ENCODE measurements around the gene ARHGDIG.

DNA sequence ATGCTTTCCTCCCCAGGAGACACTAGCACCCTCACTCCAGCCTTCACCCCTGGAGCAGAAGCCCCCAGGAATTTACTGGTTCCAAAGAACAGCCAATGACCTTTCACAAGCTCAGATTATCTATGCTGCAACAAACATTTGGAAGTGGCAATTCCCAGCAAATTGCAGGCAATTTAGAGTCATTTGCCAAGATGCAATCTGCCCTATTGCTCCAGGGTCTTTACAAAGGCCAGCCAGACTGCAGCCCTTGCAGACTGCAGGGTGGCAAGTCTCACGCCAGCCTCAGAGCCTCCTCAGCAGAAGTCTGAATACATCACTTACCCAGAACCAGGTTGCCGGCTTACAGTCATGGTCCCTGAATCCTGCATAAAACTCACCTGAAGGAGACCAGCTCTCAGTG lies 50.4 kb downstream of the ARHGDIG start:
- TF ChIP-seq SAFB (IDR thresholded peaks at IDR 0.05; ENCODE audit: borderline replicate concordance, low read depth, low read length) (no peak), TEAD4 (IDR thresholded peaks at IDR 0.05; ENCODE audit: low read length) (no peak), TEAD4 (CRISPR knock-in tag; IDR thresholded peaks at IDR 0.05; ENCODE audit: borderline replicate concordance) (no peak), CREB1 (IDR thresholded peaks at IDR 0.05) (no peak), CREB1 (CRISPR knock-in tag; IDR thresholded peaks at IDR 0.05) (no peak)
- TF ChIP-seq, protein P1, sequence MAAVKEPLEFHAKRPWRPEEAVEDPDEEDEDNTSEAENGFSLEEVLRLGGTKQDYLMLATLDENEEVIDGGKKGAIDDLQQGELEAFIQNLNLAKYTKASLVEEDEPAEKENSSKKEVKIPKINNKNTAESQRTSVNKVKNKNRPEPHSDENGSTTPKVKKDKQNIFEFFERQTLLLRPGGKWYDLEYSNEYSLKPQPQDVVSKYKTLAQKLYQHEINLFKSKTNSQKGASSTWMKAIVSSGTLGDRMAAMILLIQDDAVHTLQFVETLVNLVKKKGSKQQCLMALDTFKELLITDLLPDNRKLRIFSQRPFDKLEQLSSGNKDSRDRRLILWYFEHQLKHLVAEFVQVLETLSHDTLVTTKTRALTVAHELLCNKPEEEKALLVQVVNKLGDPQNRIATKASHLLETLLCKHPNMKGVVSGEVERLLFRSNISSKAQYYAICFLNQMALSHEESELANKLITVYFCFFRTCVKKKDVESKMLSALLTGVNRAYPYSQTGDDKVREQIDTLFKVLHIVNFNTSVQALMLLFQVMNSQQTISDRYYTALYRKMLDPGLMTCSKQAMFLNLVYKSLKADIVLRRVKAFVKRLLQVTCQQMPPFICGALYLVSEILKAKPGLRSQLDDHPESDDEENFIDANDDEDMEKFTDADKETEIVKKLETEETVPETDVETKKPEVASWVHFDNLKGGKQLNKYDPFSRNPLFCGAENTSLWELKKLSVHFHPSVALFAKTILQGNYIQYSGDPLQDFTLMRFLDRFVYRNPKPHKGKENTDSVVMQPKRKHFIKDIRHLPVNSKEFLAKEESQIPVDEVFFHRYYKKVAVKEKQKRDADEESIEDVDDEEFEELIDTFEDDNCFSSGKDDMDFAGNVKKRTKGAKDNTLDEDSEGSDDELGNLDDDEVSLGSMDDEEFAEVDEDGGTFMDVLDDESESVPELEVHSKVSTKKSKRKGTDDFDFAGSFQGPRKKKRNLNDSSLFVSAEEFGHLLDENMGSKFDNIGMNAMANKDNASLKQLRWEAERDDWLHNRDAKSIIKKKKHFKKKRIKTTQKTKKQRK (IDR thresholded peaks at IDR 0.05; ENCODE audit: borderline replicate concordance, low read depth, low read length) = no peak
- TF ChIP-seq, protein P2, sequence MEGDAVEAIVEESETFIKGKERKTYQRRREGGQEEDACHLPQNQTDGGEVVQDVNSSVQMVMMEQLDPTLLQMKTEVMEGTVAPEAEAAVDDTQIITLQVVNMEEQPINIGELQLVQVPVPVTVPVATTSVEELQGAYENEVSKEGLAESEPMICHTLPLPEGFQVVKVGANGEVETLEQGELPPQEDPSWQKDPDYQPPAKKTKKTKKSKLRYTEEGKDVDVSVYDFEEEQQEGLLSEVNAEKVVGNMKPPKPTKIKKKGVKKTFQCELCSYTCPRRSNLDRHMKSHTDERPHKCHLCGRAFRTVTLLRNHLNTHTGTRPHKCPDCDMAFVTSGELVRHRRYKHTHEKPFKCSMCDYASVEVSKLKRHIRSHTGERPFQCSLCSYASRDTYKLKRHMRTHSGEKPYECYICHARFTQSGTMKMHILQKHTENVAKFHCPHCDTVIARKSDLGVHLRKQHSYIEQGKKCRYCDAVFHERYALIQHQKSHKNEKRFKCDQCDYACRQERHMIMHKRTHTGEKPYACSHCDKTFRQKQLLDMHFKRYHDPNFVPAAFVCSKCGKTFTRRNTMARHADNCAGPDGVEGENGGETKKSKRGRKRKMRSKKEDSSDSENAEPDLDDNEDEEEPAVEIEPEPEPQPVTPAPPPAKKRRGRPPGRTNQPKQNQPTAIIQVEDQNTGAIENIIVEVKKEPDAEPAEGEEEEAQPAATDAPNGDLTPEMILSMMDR (IDR thresholded peaks at IDR 0.05 in 2 of 3, conservative IDR thresholded peaks at IDR 0.05 in 1 of 3; ENCODE audit: insufficient read depth in 2 of 3, low read depth in 1 of 3, low read length in 3 of 3) = no peak
- TF ChIP-seq, protein P3, sequence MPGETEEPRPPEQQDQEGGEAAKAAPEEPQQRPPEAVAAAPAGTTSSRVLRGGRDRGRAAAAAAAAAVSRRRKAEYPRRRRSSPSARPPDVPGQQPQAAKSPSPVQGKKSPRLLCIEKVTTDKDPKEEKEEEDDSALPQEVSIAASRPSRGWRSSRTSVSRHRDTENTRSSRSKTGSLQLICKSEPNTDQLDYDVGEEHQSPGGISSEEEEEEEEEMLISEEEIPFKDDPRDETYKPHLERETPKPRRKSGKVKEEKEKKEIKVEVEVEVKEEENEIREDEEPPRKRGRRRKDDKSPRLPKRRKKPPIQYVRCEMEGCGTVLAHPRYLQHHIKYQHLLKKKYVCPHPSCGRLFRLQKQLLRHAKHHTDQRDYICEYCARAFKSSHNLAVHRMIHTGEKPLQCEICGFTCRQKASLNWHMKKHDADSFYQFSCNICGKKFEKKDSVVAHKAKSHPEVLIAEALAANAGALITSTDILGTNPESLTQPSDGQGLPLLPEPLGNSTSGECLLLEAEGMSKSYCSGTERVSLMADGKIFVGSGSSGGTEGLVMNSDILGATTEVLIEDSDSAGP (CRISPR knock-in tag; IDR thresholded peaks at IDR 0.05) = no peak
- TF ChIP-seq, protein P4, sequence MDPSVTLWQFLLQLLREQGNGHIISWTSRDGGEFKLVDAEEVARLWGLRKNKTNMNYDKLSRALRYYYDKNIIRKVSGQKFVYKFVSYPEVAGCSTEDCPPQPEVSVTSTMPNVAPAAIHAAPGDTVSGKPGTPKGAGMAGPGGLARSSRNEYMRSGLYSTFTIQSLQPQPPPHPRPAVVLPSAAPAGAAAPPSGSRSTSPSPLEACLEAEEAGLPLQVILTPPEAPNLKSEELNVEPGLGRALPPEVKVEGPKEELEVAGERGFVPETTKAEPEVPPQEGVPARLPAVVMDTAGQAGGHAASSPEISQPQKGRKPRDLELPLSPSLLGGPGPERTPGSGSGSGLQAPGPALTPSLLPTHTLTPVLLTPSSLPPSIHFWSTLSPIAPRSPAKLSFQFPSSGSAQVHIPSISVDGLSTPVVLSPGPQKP (CRISPR knock-in tag; IDR thresholded peaks at IDR 0.05) = no peak
